GM18502 (cell line): ENCODE measurements around the gene MRPL2.

Experiments used
- ATAC-seq: cut with Tn5 transposase; IDR thresholded peaks from one replicate; pipeline ENCODE4 v1.9.1; 2021; ENCODE audit warnings: mild to moderate bottlenecking; ENCODE audit not compliant: unreplicated experiment, poor library complexity

The MRPL2 gene

DNA sequence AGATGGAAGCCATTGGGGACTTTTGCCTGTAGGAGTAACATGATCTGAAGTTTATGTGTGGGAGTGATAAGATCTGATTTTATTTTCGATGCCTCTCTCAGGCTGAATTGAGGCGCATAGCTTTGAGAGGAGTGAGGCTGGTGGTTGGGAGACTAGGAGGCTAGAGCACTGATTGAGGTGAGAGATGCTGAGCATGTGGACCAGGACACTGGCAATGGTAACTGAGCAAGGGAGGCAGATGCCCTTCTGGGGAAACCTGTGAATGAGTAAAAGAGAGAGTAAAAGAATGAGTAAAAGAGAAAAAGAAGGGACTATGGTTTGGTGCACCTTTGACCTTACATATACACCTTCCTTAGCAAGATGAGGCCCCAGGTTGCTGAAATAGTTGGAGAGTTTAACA is 34.8 kb downstream of the MRPL2 start:
- ATAC-seq = no peak

DNA sequence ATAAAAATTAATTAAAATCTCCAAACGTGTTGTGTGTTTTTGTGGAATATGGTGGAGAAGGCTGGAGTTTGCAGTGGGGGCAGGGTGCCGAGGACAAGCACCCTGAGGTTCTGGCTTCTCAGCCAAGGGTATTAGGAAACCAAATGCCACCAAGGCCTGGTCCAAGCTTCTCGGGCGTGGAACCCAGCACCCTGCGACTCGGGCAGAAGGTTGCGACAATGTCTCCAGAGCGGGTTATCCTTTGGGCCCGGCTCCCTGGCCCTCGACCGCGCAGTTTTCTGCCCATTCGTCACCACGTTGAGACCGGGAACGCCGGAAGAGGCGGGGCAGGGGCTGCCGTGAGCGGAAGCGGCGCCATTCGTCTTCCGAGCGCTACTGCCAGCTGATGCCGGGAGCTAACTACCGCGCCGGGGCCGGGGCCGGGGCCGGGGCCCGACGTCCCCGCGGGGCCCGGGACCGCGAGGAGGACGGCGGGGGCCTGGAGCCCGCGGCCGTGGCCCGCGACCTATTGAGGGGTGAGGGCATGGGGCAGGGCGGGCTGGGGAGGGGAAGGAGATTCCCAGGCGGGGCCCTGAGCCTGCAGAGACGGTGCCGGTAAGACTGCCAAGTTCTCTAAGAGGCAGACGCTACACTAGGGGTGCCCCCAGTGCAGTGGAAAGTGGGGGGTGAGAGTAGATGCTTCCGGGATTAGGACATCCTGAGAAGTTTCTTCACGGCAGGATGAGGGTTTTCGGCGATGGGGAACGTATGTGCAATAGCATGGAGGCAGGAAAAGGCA is 37.8 kb downstream of the MRPL2 start, which contains the start of gene RRP36:
TSS of gene RRP36 (plus strand) at position 354 of the 778 bp plus-strand sequence. CDS start at position 386, 32 bp downstream.
- peak; percentile 79 for ATAC-seq

DNA sequence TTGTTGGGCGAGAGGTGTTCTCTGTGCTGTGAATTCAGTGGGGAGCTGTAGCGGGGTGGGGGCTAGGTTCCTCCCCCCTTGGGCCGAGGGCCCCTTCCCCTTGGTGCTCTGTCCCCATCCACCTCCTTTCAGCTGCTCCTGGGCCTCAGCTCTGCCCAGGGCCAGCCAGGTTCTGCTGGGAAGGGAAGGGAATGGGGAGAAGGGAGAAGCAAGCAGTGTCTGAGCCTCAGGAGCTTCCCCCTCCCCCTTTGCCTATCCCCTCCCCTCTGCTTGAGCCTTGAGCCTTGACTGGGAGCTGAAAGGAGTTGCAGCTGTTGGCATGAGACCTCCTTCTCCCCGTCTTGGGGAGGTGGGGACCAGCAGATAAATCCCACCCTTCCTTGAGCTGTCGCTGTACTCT is 38.4 kb downstream of the MRPL2 start:
- no peak for ATAC-seq

DNA sequence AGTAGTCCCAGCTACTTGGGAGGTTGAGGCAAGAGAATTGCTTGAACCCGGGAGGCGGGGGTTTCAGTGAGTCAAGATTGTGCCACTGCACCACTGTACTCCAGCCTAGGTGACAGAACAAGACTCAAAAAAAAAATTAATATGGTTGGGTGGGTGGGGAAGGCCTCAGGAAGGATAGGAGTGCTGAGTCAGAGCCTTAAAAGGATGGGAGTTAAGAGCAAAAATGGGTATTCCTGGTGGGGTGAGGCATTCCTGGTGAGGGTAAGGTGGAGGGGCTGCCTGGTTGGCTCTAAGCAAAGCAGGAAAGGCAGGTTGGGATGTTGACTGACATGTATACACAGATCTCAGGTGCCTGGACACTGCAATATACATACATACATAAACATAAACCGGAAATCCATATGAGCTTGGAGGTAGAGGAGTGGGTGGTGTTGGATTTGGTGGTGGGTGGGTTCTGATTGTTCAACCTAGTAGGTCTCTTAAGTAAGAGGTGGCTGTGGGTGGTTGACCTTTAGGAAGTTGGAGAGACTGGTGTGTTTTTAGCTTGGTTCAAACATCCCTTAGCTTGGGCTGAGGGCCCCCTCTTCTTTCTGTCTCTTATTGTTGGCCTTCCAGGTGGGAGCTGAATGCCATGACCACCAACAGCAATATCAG is 39.1 kb downstream of the MRPL2 start:
- no peak for ATAC-seq

DNA sequence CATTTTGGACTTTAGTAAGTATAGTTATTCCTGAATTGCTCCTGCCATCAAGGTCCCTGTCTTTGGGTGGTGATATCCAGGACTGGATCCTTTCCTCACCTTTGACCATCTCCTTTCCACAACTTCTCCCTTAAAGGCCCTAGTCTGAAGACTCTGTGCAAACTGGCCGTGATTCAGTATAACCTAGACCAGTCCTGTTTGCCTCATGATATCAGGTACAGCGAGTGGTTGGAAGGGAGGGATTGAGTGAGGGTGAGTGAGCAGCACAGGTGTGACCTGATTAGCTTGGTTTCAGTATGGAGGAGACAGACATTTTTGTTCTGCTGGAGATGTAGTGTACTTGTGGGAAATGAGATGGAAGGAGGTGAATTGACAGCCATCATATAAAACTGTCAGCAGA is 40.1 kb downstream of the MRPL2 start:
- no peak for ATAC-seq

DNA sequence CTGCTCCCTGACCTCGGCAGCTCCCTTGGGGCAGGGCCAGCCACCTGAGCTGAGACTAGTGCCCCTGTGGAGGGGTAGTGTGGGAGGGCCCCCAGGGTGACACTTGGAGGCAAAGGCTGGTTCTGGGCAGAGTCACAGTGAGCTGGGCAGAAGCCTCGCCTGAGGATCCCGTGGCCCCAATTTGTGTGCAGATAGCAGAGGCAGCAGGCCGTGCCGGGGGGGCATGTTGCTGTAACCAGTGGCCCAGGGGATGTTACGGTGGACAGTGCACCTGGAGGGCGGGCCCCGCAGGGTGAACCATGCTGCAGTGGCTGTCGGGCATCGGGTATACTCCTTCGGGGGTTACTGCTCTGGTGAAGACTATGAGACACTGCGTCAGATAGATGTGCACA is 42.3 kb downstream of the MRPL2 start:
- no peak for ATAC-seq

DNA sequence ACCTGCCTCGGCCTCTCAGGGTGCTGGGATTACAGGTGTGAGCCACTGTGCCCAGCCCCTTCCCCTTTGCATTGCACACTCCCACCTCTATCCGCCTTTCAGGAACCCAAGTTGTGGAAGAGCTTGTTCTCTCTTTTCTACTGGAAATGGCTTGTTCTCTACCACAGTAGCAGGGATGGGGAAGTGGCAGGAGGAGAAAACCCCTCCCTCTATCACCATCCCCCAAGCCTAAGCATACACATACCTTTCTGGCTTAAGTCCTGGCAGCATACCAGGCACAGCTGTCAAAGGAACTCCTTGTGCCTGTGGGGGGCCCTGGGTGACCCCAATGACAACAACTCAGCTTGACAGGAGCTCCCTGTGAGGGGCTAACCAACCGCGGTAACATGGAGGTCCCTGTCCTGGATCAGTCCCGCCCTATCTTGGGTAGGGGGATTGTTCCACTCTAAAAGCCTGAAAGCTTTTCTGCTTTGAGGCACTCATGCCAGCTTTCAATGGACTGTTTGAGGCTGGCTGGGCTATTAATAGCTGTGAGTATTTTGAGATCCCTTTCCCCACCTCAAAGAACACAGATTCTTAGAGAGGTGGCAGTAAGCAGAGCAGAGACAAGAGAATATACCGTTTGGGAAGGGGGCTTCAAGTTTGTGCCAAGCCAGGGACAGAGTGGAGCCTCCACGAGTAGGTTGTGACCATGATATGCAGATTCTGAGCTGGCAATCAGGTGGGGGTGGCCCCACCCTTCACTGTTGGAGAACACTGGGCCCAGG is 42.9 kb downstream of the MRPL2 start:
- ATAC-seq = no peak

DNA sequence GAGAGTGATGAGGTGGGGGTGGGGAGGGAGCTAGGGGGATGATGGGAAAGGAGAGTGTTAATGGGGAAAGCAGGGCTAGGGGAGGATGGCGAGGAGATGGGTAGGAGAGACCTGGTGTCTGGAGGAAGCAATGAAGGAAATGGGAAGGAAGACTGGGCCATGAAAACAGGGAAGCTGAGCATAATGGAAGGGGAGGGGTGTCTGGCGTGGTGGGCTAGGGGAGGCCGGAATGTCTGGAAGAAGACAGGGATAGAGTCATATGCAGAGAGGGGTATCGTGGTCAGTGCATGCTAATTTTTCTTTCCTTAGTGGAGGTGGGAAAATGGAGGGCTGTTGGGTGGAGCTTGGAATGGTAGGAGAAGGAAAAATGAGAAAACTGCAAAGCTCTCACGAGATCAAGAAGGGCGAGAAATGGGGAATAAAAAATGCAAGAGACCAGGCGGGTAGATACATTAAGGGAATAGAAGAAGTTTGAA is 44.8 kb downstream of the MRPL2 start:
- no peak for ATAC-seq

DNA sequence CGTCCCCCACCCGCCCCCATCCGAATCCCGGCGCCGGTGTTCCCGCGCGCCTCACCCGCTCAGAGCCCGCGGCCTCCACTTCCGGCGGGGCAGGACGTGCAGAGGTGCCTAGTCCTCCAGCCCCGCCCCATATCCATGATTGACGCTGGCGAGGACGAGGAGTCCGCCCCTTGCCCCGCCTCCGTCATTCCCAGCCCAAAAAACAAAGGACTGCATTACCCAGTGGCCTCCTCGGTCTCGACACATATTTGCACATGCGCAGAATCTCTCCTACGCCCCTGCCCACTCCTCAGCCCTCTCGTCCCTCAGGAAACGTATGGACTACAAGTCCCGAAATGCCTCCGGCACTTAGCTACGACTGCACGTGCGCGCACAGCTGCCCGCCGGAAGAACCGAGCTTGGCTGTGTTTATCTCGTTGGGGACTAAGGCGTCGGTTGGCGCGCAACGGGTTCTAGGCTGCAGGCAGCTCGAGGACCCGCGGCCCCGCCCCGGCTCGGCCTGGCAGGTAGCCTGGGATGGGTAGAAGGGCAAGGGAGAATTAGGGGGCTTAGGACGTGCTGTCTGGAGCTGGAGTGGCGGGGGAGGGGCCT is 45.3 kb downstream of the MRPL2 start, which contains the start of the genes KLHDC3 and MEA1:
TSS of gene KLHDC3 (plus strand) at position 407 of the 591 bp plus-strand sequence. CDS start 2,944 bp downstream, outside the sequence.
TSS of gene MEA1 (minus strand) at position 104 of the 591 bp plus-strand sequence. CDS start 133 bp downstream, outside the sequence.
- peak; percentile 90 for ATAC-seq

DNA sequence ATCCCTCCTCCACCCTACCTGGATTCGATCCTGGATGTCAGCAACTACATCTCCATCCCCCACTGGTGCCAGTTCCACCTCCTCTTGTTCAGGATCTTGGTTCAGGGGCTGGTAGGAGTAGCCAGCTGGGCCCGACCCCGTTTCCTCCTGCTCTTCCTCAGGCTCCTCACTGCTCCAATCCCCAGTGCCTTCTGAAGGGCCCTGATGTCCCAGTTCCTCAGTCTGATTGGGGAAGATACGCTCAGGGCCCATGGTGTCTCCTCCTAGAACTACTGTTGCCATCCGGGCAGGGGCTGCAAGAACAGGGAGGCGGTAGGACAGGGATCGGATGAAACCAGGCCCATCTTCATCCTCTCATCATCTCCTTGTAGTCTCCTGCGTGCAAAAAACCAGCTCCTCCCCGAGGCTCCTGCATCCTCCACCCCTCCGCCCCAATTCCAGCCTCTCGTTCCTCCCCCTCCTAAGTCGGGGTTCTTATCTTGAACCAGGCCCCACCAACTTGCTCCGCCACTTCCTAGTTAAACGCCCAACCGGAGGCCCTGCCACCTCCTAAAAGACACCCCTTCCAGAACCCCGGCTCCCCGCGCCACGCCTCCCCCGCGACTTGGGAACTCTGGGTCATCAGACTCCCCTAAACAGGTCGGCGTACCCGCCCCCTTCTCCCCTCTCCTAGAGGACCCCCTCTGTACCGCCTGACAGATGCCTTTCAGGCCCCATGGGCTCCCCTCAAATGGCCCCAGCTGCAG is 46.0 kb downstream of the MRPL2 start:
- ATAC-seq = no peak

DNA sequence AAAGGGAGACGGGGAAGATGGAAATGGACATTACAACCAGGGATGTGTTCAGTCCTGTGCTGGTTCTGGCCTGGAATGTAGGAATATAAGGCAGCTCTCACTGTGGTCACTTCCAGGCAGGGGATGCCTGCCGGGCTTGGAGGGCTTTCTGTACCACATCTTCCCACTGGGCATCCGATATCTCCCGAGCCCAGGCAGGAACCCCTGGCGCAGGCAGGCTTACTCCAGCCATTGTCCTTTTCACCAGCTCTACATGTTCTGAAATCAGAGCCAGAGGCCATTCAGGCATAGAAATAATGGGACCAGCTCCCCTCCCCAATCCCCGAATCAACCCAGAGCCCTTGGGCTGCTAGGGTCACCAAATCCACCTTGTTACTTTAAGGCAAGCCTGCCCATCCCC is 46.9 kb downstream of the MRPL2 start:
- no peak for ATAC-seq

DNA sequence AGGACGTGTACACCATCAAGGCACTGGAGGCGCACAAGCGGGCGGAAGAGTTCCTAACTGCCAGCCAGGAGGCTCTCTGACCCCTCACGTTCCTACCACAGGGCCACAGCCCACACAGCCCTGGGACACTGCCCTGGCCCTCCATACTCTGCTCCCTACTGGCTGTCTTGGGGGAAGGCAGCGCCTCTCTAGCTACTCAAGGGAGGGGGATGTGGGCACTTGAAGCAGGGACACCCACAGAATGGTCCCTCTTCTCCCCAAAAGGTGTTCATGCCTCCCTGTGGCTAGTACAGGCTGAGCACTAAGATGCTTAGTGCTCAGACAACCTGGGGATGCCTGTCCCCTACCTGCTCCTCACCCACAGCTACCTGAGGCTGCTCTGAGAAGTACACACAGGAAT is 48.0 kb downstream of the MRPL2 start:
- no peak for ATAC-seq

DNA sequence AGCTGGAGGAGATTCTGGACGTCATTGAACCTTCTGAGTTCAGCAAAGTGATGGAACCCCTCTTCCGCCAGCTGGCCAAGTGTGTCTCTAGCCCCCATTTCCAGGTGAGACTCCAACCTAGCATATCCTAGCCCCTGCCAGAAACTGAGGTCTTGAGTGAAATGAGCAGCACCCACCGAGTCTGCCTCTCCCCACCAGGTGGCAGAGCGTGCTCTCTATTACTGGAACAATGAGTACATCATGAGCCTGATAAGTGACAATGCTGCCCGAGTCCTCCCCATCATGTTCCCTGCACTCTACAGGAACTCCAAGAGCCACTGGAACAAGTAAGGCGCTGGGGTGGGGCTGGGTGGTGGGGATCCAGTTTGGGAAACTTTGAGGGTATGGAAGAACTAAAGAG is 50.1 kb downstream of the MRPL2 start:
- ATAC-seq = no peak

DNA sequence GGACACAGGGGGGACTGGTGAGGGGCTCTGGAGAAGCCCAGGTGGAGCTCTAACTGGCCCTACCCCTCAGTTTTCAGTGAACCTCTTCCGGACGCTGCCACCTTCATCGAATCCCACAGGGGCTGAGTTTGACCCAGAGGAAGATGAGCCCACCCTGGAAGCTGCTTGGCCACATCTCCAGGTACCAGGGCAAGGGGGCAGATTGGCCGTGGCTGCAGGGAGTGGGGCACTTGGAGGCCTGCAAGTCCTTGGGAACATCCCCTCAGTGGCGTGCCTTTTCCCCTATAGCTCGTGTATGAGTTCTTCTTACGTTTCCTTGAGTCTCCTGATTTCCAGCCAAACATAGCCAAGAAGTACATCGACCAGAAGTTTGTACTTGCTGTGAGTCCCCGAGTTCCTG is 52.1 kb downstream of the MRPL2 start:
- ATAC-seq = no peak

DNA sequence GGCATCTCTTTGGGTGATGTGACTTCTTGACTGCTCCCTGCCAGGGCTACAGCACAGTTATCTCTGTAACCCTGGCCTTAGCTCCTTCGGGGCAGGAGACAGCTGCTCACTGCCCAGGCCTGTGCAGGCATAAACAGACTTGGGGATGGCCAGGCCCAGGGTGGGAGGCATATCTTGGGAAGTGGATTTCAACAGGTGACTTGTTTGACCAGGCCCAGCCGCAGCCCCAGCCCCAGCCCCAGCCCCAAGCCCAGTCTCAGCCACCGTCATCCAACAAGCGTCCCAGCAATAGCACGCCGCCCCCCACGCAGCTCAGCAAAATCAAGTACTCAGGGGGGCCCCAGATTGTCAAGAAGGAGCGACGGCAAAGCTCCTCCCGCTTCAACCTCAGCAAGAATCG is 53.0 kb downstream of the MRPL2 start:
- ATAC-seq = no peak

DNA sequence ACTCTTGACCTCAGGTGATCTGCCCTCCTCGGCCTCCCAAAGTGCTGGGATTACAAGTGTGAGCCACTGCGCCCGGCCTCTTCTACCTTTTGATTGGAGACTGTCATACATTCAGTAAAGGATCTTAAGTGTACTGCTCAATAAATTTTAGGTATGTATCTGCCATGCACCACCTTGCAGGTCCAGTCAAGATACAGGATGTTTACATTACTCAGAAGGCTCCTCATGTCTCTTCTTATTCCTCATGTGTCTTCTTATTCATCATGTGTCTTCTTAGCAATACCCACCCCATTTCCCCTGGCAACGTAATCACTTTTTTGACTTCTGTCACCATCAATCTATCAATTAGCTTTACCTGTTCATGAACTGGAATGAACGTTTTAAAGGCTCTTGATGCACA is 53.4 kb downstream of the MRPL2 start:
- ATAC-seq = no peak
